Transverse colon (tissue), 3 donors: ENCODE data around the gene LEKR1.

Experiments used
- EP300 ChIP-seq: sonication (generic); formaldehyde crosslinking; IDR thresholded peaks from one replicate; pipeline ENCODE4 v1.6.1; 2017; ENCODE audit warnings: antibody characterized with exemption, low read depth
- POLR2A ChIP-seq: fragments of 450-650 bp; IDR thresholded peaks from one replicate; pipeline ENCODE4 v1.6.1; 2016; ENCODE audit warnings: antibody characterized with exemption, mild to moderate bottlenecking, moderate library complexity
- TF ChIP-seq, protein P1 (sequence below), 5 experiments: fragments of 200-600 bp in 3 of 5; fragments of 450-650 bp in 2 of 5; sonication (generic) in 3 of 5; IDR thresholded peaks; 1 replicate in 2 of 5; 2 replicates in 3 of 5; pipeline ENCODE4 v1.5.1; 2016 to 2017; ENCODE audit warnings: antibody characterized with exemption in 5 of 5, inconsistent platforms in 3 of 5, mild to moderate bottlenecking in 2 of 5, moderate library complexity in 1 of 5

DNA sequence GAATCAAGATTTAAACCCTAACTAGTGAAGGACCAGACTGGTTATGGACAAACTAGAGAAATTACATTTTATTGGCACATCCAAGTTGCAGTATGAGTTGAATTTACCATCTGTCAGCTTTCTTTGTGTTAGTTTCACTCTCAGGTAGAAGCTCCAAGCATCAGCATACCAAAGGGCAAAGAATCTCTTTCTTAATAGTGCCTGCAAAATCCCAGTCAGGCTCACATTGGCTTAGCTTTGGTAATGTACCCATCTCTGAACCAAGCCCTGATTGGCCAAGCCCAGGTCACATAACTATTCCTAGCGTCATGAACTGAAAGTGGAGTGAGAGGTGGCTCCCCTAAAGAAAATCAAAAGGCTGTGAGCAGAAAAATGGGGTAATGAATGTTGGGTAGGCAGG lies 266.9 kb downstream of the LEKR1 start:
- TF ChIP-seq, protein P1, sequence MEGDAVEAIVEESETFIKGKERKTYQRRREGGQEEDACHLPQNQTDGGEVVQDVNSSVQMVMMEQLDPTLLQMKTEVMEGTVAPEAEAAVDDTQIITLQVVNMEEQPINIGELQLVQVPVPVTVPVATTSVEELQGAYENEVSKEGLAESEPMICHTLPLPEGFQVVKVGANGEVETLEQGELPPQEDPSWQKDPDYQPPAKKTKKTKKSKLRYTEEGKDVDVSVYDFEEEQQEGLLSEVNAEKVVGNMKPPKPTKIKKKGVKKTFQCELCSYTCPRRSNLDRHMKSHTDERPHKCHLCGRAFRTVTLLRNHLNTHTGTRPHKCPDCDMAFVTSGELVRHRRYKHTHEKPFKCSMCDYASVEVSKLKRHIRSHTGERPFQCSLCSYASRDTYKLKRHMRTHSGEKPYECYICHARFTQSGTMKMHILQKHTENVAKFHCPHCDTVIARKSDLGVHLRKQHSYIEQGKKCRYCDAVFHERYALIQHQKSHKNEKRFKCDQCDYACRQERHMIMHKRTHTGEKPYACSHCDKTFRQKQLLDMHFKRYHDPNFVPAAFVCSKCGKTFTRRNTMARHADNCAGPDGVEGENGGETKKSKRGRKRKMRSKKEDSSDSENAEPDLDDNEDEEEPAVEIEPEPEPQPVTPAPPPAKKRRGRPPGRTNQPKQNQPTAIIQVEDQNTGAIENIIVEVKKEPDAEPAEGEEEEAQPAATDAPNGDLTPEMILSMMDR (IDR thresholded peaks at IDR 0.05), result no peak
- TF ChIP-seq EP300, result no peak
- no peak for TF ChIP-seq POLR2A
